Gastrocnemius medialis (tissue), 4 donors: ENCODE results near the gene CD209. TPM values are rescaled to one million over a fixed set of nuclear protein-coding genes. Genes with fewer than 3 reads are reported as not detected.

Experiments used
- ATAC-seq, 2 donors: fragments of 150-250 bp; one replicate each; pipeline ENCODE4 v1.9.1; 2016
- DNase-seq, 2 donors: peaks; one replicate each; pipeline ENCODE4 v3.0.0-alpha.2; 2019
- H3K27ac ChIP-seq, 4 donors: fragments of 200-600 bp; sonication (generic); 1 replicate in 1 of 4; 2 replicates in 3 of 4; pipeline ENCODE4 v1.5.1; 2016 to 2018; ENCODE audit warnings: mild to moderate bottlenecking in 2 of 4, moderate library complexity in 1 of 4
- H3K27me3 ChIP-seq, 3 donors: fragments of 200-600 bp; sonication (generic) in 2 of 3; 1 replicate in 1 of 3; 2 replicates in 2 of 3; pipeline versions ENCODE4 v1.5.1 to v1.6.0; 2016 to 2019; ENCODE audit warnings: mild to moderate bottlenecking in 1 of 3, moderate library complexity in 1 of 3
- H3K36me3 ChIP-seq, 2 donors: fragments of 200-600 bp; sonication (generic) in 1 of 2; one replicate each; pipeline ENCODE4 v1.5.1; 2017 to 2018
- H3K4me1 ChIP-seq, 2 donors: fragments of 200-600 bp; sonication (generic) in 1 of 2; one replicate each; pipeline ENCODE4 v1.5.1; 2016 to 2017; ENCODE audit warnings: mild to moderate bottlenecking in 2 of 2
- H3K4me3 ChIP-seq, 4 donors: fragments of 200-600 bp; sonication (generic) in 3 of 4; 1 replicate in 1 of 4; 2 replicates in 3 of 4; pipeline ENCODE4 v1.5.1; 2016 to 2019; ENCODE audit warnings: mild to moderate bottlenecking in 2 of 4
- H3K9me3 ChIP-seq, 3 donors: fragments of 200-600 bp; sonication (generic) in 2 of 3; 1 replicate in 1 of 3; 2 replicates in 2 of 3; pipeline ENCODE4 v1.5.1; 2016 to 2019
- CTCF ChIP-seq, 5 experiments: fragments of 450-650 bp in 3 of 5; fragments of 200-600 bp in 2 of 5; sonication (generic) in 2 of 5; IDR thresholded peaks in 4 of 5; conservative IDR thresholded peaks in 1 of 5; 1 replicate in 4 of 5; 2 replicates in 1 of 5; pipeline ENCODE4 v1.5.1; 2016 to 2019; ENCODE audit warnings: antibody characterized with exemption in 5 of 5, mild to moderate bottlenecking in 3 of 5, moderate library complexity in 3 of 5
- POLR2A ChIP-seq, 2 donors: fragments of 450-650 bp; IDR thresholded peaks; one replicate each; pipeline ENCODE4 v1.6.1; 2017; ENCODE audit warnings: antibody characterized with exemption in 2 of 2, mild to moderate bottlenecking in 2 of 2, moderate library complexity in 2 of 2
- in situ Hi-C, 4 donors: fragments of 200-750 bp; cut with MboI; loops; one replicate each; pipeline versions ENCODE4 v1.15.0 to v1.8.0; 2017; ENCODE audit warnings: low sequenced_read_pairs in 4 of 4
- intact Hi-C: fragments of 100-400 bp; cut with DNase I; formaldehyde crosslinking; loops from one replicate; pipeline ENCODE4 v1.15.1; 2023; ENCODE audit warnings: low total_unique reads
- total RNA-seq, 4 donors: library from RNA; depleted of rRNA; stranded (reverse); fragments of >200 nt; gene quantifications; one replicate each; pipeline versions ENCODE4 v1.1.0 to v1.2.3, GENCODE V29; 2016

The CD209 gene
- total RNA-seq, 4 donors from 2014 or later, result 0.56 to 1.3 (median 1.0) TPM

- TF ChIP-seq CTCF (IDR thresholded peaks at IDR 0.05 in 4 of 5, conservative IDR thresholded peaks at IDR 0.05 in 1 of 5) (no peak), POLR2A (IDR thresholded peaks at IDR 0.05) (no peak)
- ATAC-seq, result no peak
- Histone ChIP-seq H3K27me3 (no peaks in the 10 kb centered on the region), H3K27ac (no peak overlapping the region), H3K4me1 (no peaks in the 10 kb centered on the region), H3K4me3 (no peak overlapping the region), H3K36me3 (no peaks in the 10 kb centered on the region), H3K9me3 (no peaks in the 10 kb centered on the region)
- no peak for DNase-seq
- intact Hi-C loops, result no loop called here
- in situ Hi-C loops, result no loop called here
These were observed 25.5 kb upstream of the CD209 start for GRCh38 chr19:7772752-7773291.

- Histone ChIP-seq H3K36me3 (no peaks in the 10 kb centered on the region), H3K27me3 (no peaks in the 10 kb centered on the region), H3K27ac (no peak overlapping the region), H3K4me3 (no peak overlapping the region), H3K9me3 (no peaks in the 10 kb centered on the region), H3K4me1 (no peaks in the 10 kb centered on the region)
- in situ Hi-C loops, result no loop called here
- intact Hi-C loops, result no loop called here
- DNase-seq, result no peak
- TF ChIP-seq POLR2A (IDR thresholded peaks at IDR 0.05) (no peak), CTCF (IDR thresholded peaks at IDR 0.05 in 4 of 5, conservative IDR thresholded peaks at IDR 0.05 in 1 of 5) (no peak)
- no peak for ATAC-seq
These were observed 23.7 kb upstream of the CD209 start for GRCh38 chr19:7771072-7771471.

- H3K4me3 ChIP-seq, result no peak overlapping the region
- no peaks in the 10 kb centered on the region for H3K36me3 ChIP-seq
- H3K9me3 ChIP-seq, result no peaks in the 10 kb centered on the region
- intact Hi-C loops (no loop called here), in situ Hi-C loops (no loop called here)
- no peak overlapping the region for H3K27ac ChIP-seq
- H3K27me3 ChIP-seq, result no peaks in the 10 kb centered on the region
- DNase-seq, result no peak
- ATAC-seq, result no peak
- H3K4me1 ChIP-seq, result no peaks in the 10 kb centered on the region
- no peak for TF ChIP-seq POLR2A (IDR thresholded peaks at IDR 0.05)
- no peak for TF ChIP-seq CTCF (IDR thresholded peaks at IDR 0.05 in 4 of 5, conservative IDR thresholded peaks at IDR 0.05 in 1 of 5)
These were observed 21.8 kb upstream of the CD209 start for GRCh38 chr19:7769171-7769570.

GRCh38 chr19:7767487-7767886 is 20.2 kb upstream of the CD209 start:
- no peak for ATAC-seq

More at GRCh38 chr19:7767487-7767886, 20.2 kb upstream of the CD209 start:
- TF ChIP-seq POLR2A (IDR thresholded peaks at IDR 0.05) (no peak), CTCF (IDR thresholded peaks at IDR 0.05 in 4 of 5, conservative IDR thresholded peaks at IDR 0.05 in 1 of 5) (no peak)
- H3K27me3 ChIP-seq, result no peaks in the 10 kb centered on the region
- no peaks in the 10 kb centered on the region for H3K36me3 ChIP-seq
- in situ Hi-C loops, result no loop called here
- no peak for DNase-seq
- H3K4me1 ChIP-seq, result no peaks in the 10 kb centered on the region
- no peak overlapping the region for H3K4me3 ChIP-seq
- intact Hi-C loops, result no loop called here
- no peak overlapping the region for H3K27ac ChIP-seq
- no peaks in the 10 kb centered on the region for H3K9me3 ChIP-seq
